ENCODE measurements around the gene ZDHHC11.
"Not testable (repeated sequence)": the region's sequence is repeated elsewhere in the genome, so short reads cannot be mapped to it uniquely, and the experiment has no call there.

The ZDHHC11 gene

GRCh38 chr5:850511-851006 is at the start of gene ZDHHC11:
Gene ZDHHC11 (minus strand): TSS chr5:850986. CDS start chr5:850602, 384 bp downstream.
- no peak for DNase-seq

- DNase-seq, result peak; percentile 79
Observed at GRCh38 chr5:893711-894110, 42.9 kb upstream of the ZDHHC11 start.

GRCh38 chr5:893137-893506 is 42.3 kb upstream of the ZDHHC11 start:
- no peak for DNase-seq

- peak; percentile 78 for DNase-seq
Observed at GRCh38 chr5:892394-893136, 41.8 kb upstream of the ZDHHC11 start, which contains the start of the genes BRD9 and TRIP13. Gene BRD9 (minus strand): TSS chr5:892801. CDS start chr5:892657, 144 bp downstream. Gene TRIP13 (plus strand): TSS chr5:892884. CDS start chr5:892999, 115 bp downstream.

- peak; percentile 43 for DNase-seq
Observed at GRCh38 chr5:891837-892393, 41.1 kb upstream of the ZDHHC11 start.

- DNase-seq, result no peak
Observed at GRCh38 chr5:891117-891836, 40.5 kb upstream of the ZDHHC11 start.

GRCh38 chr5:889075-889710 is 38.4 kb upstream of the ZDHHC11 start:
- DNase-seq, result no peak

- DNase-seq, result no peak
Observed at GRCh38 chr5:888638-889035, 37.9 kb upstream of the ZDHHC11 start.

GRCh38 chr5:887947-888637 is 37.3 kb upstream of the ZDHHC11 start:
- DNase-seq, result no peak

GRCh38 chr5:886716-887325 is 36.0 kb upstream of the ZDHHC11 start:
- no peak for DNase-seq

GRCh38 chr5:886036-886435 is 35.2 kb upstream of the ZDHHC11 start:
- no peak for DNase-seq

- no peak for DNase-seq
Observed at GRCh38 chr5:885529-885928, 34.7 kb upstream of the ZDHHC11 start.

- no peak for DNase-seq
Observed at GRCh38 chr5:885127-885442, 34.3 kb upstream of the ZDHHC11 start.

GRCh38 chr5:884345-885126 is 33.8 kb upstream of the ZDHHC11 start:
- DNase-seq, result no peak

- DNase-seq, result no peak
Observed at GRCh38 chr5:883475-884181, 32.8 kb upstream of the ZDHHC11 start.

GRCh38 chr5:882253-883183 is 31.7 kb upstream of the ZDHHC11 start:
- DNase-seq, result no peak

GRCh38 chr5:881551-881935 is 30.8 kb upstream of the ZDHHC11 start:
- DNase-seq, result no peak

- no peak for DNase-seq
Observed at GRCh38 chr5:880816-881550, 30.2 kb upstream of the ZDHHC11 start.

GRCh38 chr5:878677-879076 is 27.9 kb upstream of the ZDHHC11 start:
- DNase-seq, result not testable (repeated sequence)
